GM20431 (cell line): ENCODE data around the gene TNFRSF8.

Source experiments
- in situ Hi-C: fragments of 300-500 bp; cut with MseI, MboI; formaldehyde crosslinking; loops from one replicate; pipeline ENCODE4 v1.15.0; 2020; ENCODE audit warnings: low sequenced_read_pairs; ENCODE audit not compliant: unreplicated experiment

Gene TNFRSF8

GRCh38 chr1:12168451-12169160, 105.5 kb downstream of the TNFRSF8 start:
- in situ Hi-C loops = no loop called here

GRCh38 chr1:12169442-12170135, 106.5 kb downstream of the TNFRSF8 start:
- in situ Hi-C loops = no loop called here

DNA sequence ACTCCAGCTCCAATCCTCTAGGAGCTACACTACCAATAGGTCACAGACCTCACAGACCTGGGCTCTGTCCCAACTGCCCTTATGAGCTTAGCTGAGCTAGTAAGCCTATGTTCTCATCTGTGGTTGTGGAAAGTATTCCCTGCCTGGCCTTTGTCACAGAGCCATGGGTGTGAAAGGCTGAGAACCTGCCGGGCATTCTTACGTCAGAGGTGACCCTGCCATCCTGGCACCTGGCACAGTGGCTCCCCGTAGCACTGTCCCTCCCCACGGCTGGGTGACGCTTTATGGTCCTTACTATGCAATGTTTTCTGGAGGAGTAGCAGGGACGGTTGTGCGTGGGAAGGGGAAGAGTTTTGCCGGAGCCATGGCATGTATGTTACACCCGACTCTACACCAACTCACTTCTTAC, 107.2 kb downstream of the TNFRSF8 start:
- in situ Hi-C loops = no loop called here

GRCh38 chr1:12171206-12172041, 108.3 kb downstream of the TNFRSF8 start:
- in situ Hi-C loops = no loop called here

DNA sequence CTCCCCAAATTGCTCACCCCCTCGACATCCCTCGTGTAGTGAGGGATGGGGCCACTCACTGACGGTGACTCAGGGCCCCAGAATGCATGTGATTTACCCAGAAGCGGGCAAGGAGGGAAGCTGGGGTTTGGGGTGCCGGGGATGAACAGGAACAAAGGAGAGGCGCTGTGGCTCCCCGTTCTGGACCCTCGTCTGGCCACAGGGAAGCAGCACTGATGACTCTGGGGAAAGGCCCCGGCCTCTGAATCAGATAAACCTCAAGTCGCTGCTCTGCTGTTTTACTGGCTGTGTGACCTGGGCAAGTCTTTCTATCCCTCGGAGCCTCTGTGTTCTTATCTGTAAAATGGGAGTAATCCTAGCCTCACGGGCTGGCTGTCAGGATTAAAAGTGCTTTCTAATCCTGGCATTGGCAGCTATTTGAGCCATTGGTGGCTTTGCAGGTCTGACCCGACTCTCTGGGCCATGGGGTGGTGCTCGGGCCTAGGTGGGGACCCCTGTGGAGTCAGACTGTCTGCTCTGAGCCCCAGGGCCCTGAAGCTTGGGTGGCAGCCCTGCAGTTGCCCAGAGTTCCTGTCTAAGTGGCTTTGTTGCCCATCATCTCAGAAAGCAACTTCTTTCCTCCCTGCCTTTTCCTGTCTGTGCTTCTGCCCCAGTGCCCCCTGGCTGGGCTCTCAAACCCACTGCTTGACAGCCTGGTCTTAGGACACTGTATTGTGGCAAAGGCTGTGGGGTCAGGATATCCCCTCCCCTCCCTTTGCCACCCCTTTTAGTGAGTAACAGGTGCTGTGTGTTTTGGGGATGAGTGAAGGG, 109.1 kb downstream of the TNFRSF8 start:
- in situ Hi-C loops = no loop called here

DNA sequence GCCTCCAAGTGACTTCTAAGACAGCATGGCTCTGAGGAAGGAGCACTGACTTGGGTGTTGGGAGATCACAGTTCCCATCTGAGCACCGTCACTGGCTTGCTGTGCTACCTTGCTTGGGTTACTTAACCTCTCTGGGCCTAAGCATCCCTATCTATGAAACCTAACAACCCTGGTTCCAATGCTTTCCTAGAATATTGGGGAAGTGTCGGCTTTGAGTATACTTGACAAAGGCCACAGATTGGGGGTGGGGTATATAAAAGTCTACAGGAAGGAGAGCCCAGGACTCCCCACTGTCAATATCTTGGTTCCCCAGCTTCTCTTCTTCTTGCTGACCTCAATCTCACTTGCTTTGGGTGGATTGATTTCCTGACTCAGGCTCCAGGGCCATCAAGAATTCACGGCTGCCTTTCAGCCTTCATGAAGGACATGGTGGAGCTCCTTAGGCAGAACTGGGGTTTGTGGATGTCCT, 110.0 kb downstream of the TNFRSF8 start:
- in situ Hi-C loops = no loop called here

DNA sequence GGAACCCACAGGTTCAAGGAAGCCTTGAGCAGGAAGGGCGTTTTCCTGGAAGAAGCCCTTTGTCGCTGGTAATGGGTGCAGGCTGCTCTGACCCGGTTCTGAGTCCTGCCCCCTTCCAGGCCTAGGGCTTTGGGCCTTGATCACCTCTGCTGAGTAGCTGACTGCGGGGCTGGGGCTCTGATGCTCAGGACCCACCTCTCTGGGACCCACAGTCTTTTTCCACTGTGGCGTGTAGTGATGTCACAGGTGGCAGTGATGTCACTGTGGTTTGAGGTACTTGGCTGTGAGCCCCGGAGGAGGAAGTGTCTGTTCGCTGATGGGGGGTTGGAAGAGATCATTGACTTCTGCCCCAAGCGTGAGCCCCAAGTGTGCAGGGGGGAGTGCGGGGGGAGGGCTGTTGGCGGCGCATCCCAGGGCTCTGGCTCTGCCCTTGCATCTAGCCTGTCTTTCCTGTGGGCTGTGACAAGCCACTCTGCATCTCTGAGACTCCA, 110.6 kb downstream of the TNFRSF8 start:
- in situ Hi-C loops = no loop called here

GRCh38 chr1:12174924-12175810, 112.1 kb downstream of the TNFRSF8 start:
- in situ Hi-C loops = no loop called here

DNA sequence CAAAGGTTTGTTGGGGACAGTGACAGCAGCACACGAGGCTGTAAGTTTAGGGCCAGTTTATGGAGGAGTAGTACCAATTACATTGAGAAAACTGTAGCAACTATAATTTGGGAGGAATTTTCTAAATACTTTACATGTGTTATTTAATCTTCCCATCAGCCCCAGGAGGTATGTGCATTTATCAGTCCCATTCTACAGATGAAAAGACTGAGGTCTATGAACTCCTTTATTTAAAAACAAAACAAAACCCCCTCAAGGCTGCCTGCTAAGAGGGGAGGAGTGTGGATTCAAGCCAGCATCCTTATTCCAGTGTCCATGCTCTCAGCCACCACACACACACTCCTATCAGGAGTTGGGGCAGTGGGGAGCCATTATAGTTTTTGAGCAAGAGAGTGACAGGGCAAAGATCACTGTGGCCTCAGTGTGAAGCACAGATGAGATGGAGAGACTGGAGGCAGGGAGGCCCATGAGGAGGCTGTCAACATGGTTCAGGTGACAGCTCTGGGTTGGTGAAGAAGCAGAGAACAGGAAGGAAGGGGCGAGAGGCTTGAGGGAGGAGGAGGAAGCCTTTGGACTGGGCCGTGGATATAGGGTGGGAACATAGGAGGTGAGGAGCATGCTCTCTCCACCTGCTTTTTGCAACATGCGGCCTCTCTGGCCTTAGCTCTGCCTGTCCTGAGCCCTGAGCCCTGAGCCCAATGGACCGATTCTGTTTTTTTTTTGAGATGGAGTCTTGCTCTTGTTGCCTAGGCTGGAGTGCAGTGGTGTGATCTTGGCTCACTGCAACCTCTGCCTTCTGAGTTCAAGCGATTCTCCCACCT, 113.4 kb downstream of the TNFRSF8 start:
- in situ Hi-C loops = no loop called here

- in situ Hi-C loops = no loop called here
Measured at GRCh38 chr1:12177156-12177998, 114.3 kb downstream of the TNFRSF8 start.

GRCh38 chr1:12177999-12178441, 114.9 kb downstream of the TNFRSF8 start:
- in situ Hi-C loops = no loop called here

DNA sequence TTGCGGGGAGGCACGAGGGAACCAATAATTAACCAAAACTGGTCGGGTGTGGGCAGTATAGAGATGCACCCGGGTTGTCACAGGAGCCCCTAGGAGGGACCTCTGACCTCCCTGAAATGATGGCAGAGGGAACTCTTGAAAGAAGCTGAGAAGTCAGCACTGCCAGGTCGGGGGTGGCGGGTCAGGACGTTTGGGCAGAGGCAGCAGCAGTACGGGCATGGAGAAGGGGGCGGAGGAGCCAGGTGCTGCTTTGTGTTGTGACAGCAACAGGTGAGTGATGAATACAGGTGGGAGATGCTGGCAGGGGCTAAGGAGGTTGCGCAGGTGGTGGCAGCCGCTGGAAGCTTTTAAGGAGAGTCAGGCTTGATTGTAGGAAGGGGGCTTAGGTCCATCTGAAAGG, 115.4 kb downstream of the TNFRSF8 start:
- in situ Hi-C loops = no loop called here

DNA sequence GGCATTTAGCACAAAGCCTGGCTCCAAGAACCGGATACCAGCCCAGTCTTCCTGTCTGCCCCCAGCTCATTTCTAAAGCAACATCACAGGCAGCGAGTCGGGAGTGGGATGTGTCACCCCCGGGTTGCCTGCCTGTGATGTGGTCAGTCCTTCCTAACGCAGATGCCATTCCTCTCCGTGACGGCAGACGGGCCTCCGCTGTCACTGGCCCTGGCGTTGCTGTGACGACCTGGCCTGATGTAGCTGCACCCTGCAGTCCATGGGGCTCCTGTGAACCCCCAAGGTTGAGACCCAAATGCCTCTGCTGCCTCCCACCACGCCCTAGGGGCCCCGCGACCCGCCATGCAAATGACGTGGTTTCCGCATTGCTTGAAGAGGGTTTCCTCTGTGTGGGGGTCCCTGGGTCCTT, 116.0 kb downstream of the TNFRSF8 start:
- in situ Hi-C loops = no loop called here

DNA sequence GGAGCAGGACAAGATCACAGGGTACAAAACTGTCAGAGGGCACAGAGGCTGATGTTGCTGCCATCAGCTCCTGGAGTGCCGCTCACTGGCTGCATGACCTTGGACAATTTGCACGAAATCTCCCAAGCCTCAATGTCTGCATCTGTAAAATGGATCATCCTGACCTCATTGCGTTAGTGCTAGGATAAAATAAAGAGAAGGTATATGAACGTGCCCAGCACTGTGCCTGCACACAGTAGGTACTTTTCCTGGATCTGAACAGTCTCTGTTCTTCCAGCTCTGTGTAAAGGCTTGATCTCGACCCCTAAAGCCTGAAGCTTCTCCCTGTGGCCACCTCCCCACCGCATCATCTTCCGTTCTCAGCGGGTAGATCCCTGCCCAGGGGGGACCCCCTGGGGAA, 116.6 kb downstream of the TNFRSF8 start:
- in situ Hi-C loops = no loop called here

DNA sequence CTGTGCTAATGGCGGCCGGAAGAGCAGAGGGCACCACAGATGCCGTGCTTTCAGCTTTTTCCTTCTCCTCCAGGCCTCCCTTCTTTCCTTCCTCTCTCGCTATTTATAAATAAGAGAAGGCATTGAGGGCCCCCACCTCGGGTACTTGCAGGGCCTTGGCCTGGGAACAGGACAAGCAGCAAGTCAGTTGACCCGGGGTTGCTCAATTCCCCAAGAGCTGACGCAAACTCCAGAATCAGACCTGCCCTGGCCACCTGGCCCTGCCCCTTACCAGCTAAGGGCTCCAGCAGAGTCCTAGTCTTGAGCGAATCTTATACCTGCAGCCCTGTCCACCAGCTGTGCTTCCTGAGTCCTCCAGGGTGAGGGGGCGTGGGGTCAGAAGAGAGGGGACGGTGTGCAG, 117.2 kb downstream of the TNFRSF8 start:
- in situ Hi-C loops = no loop called here

- in situ Hi-C loops = no loop called here
Measured at GRCh38 chr1:12180903-12181302, 117.8 kb downstream of the TNFRSF8 start.

DNA sequence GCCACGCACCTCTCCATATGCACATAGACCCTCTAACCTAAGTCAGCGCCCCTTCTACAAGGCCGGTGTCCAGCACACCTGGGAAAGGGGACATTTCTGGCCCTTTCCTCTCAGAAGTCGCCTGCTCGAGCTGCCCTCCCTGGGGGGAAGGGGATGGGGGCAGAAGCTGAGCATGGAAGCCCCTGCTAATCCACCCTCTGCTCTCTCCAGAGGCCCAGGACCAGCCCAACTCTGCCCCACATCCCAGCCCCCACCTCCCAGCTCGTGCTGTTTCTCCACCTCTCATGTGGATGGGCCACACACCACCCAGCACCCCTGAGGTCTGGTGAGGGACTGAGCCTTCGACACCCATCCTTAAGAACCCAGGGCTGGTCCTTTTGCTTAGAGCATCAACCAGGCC, 118.5 kb downstream of the TNFRSF8 start:
- in situ Hi-C loops = no loop called here
